GM06990 (cell line): ENCODE results near the gene C3orf20.
A peak's percentile ranks its signal among the peaks of the same experiment; 100 is the strongest.

Source experiments
- DNase-seq: peaks from one replicate; pipeline ENCODE4 v3.0.0-alpha.2; 2011; ENCODE audit not compliant: insufficient read length; ENCODE audit errors: extremely low read depth
- H3K27me3 ChIP-seq: replicated peaks from 2 replicates; pipeline ENCODE4 v1.6.0; 2011; ENCODE audit warnings: low read length; ENCODE audit not compliant: control insufficient read depth, insufficient read depth
- H3K36me3 ChIP-seq: 2 replicates; pipeline ENCODE4 v1.5.1; 2011; ENCODE audit warnings: low read length; ENCODE audit not compliant: control insufficient read depth, insufficient read depth
- H3K4me3 ChIP-seq: replicated peaks from 2 replicates; pipeline ENCODE4 v1.5.1; 2011; ENCODE audit warnings: low read depth, mild to moderate bottlenecking, control low read depth, low read length
- TF ChIP-seq, protein P1 (sequence below): IDR thresholded peaks from 2 replicates; pipeline ENCODE4 v1.5.1; 2011; ENCODE audit warnings: low read length, control low read depth, mild to moderate bottlenecking, inconsistent platforms; ENCODE audit not compliant: insufficient read depth, poor library complexity, severe bottlenecking

The C3orf20 gene

DNA sequence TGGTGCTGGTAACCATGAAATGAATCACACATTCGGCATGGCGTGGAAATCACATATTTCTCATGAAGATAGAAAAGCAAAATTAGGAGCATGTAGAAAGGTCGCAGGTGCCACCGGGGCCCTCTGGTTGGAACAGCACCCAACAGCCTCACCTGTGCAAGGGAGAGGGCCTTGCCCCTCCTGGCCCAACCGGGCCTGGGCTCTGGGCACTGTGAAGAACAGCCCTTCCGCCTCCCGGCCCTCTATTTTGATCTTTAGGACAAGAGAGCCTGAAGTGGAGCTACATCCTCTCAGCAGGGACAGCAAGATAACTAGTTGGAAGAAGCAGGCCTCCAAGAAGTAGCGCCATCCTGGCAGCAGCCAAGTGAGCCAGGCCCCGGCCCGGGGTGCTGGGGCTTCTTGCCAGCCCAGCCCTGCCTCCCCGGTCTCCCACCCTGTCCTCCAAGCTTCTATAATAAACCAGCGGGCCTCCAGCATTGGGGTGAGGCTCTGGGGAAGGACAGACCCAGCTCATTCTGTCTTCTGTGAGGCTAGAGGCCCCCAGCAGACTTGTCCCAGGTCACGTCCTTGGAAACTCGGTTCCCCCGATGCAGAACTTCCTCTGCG, 97.7 kb downstream of the C3orf20 start:
- Histone ChIP-seq H3K4me3 (no peak overlapping the region), H3K36me3 (no peaks in the 10 kb centered on the region), H3K27me3 (no peaks in the 10 kb centered on the region)
- DNase-seq = no peak
- TF ChIP-seq, protein P1, sequence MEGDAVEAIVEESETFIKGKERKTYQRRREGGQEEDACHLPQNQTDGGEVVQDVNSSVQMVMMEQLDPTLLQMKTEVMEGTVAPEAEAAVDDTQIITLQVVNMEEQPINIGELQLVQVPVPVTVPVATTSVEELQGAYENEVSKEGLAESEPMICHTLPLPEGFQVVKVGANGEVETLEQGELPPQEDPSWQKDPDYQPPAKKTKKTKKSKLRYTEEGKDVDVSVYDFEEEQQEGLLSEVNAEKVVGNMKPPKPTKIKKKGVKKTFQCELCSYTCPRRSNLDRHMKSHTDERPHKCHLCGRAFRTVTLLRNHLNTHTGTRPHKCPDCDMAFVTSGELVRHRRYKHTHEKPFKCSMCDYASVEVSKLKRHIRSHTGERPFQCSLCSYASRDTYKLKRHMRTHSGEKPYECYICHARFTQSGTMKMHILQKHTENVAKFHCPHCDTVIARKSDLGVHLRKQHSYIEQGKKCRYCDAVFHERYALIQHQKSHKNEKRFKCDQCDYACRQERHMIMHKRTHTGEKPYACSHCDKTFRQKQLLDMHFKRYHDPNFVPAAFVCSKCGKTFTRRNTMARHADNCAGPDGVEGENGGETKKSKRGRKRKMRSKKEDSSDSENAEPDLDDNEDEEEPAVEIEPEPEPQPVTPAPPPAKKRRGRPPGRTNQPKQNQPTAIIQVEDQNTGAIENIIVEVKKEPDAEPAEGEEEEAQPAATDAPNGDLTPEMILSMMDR = no peak

DNA sequence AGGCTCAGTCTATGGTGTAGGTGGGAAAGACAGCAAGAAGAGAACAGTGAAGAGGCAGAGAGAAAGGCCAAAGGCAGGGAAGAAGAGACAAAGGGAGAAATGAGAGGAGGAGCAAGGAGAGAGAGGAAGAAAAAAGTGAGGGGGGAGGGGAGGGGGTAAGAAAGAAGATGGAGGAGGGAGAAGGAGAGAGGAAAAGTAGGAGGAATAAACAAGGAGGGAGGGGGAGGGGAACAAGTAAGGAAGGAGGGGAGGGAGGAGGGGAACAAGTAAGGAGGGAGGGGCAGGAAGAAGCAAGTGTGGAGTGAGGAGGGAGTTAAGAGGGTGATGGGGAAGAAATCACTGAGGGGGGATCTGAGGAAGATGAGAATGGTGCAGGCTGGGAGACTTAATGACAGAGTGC, 98.3 kb downstream of the C3orf20 start:
- Histone ChIP-seq H3K4me3 (no peak overlapping the region), H3K36me3 (no peaks in the 10 kb centered on the region), H3K27me3 (no peaks in the 10 kb centered on the region)
- no peak for DNase-seq
- TF ChIP-seq, protein P1 = no peak

DNA sequence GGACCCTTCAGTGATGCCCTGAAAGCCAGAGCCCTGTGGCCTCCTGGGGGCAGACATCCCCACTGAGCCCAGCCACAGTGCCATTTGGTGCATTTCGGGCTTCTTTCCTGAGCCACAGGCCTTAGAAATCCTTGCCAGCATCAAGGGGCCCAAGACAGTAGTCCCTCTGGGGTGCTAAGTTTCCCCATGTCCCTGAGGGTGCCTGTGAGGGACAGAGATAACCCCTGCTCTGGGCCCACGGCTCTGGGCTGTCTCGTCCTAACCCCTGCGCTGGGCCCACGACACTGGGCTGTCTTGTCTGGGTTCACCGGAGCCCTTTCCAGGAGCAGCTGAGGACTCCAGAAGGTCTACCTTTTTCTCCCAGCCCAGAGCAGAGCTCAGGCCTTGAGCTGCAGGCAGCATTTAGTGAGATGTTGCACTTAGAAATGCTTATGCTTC, 98.8 kb downstream of the C3orf20 start:
- no peak for DNase-seq
- no peak overlapping the region for H3K4me3 ChIP-seq
- no peaks in the 10 kb centered on the region for H3K27me3 ChIP-seq
- H3K36me3 ChIP-seq = no peaks in the 10 kb centered on the region
- TF ChIP-seq, protein P1 = no peak

DNA sequence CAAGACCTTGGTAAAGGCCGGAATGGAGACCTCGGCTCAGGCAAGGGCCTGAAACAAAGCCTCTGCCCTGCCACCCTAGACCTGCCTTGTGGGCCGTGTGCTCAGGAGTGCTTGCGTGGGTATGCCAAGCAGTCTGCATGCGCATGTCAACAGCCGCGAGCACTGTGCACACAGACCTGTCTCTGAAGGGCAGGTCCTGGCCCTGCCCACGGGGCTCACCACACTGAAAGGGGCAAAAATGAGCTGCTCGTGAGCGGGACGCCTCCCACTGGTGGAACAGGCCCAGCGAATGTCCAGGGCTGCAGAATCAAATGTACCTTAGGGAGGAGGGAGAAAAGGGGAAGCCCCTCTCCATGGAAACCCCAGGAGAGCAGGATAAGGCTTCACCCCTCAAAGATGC, 99.5 kb downstream of the C3orf20 start:
- no peak for DNase-seq
- Histone ChIP-seq H3K4me3 (no peak overlapping the region), H3K27me3 (no peaks in the 10 kb centered on the region), H3K36me3 (no peaks in the 10 kb centered on the region)
- TF ChIP-seq, protein P1 = peak; percentile 5

DNA sequence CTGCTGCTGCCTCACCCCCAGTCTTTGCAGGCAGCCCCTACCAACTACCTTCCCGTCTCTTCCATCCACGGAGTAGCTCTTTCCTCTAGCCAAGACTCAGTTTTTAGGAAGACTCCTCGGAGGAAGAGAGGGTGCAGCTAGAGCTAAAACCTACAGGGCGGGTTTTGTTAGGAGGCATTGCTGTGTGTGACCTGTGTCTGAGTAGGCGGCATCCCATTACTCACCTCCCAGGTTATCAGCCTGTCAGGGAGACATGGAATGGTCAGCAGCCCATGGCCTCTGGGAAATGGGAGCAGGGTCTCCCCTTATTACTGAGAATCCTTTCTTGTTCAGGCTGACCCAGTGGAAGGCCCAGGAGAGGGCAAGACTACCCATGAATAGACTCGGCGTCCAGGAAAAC, 100.1 kb downstream of the C3orf20 start:
- TF ChIP-seq, protein P1 = no peak
- H3K4me3 ChIP-seq = no peak overlapping the region
- no peaks in the 10 kb centered on the region for H3K27me3 ChIP-seq
- no peak for DNase-seq
- no peaks in the 10 kb centered on the region for H3K36me3 ChIP-seq

DNA sequence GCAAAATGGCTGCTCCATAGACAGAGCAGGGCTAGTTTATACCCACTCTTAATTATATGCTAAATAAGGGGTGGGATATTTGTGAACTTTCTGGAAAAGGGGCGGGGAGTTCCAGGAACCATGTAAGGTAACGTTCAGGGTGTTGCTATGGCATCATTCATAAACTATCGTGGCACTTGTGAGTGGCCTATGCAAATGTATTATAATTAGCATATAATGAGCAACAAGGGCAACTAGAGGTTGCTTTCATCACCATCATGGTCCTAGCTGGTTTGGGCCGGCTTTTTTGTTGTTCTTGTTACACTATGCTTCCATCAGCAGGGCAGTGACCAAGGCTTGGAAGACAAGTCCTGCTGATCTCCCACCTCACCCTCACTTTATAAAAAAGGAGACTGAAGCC, 100.6 kb downstream of the C3orf20 start:
- no peak for DNase-seq
- Histone ChIP-seq H3K27me3 (no peaks in the 10 kb centered on the region), H3K4me3 (no peak overlapping the region), H3K36me3 (no peaks in the 10 kb centered on the region)
- TF ChIP-seq, protein P1 = no peak
